HG02678 (cell line): Measurements from ENCODE around the gene MYO7A.

ENCODE experiments used
- ATAC-seq: cut with Tn5 transposase; IDR thresholded peaks from one replicate; pipeline ENCODE4 v1.9.1; 2021; ENCODE audit warnings: mild to moderate bottlenecking, moderate library complexity; ENCODE audit not compliant: unreplicated experiment

Gene MYO7A

DNA sequence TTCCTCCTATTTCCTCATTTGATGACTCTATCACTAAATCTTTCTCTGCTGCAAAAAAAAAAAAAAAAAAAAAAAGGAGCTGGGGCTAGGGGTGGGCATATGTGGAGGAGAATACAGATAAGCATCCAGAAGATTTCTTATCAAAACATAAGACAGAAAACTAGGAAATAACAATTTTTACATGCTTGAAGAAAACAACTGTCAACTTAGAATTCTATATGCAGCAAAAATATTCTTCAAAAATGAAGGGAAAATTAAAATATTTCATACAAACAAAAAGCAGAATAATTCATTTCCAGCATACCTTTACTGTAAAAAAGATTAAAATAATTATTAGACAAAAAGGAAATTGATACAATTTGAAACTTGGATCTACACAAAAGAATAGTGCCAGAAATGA is 134.8 kb downstream of the MYO7A start:
- ATAC-seq = no peak
